ENCODE measurements around the gene ZNF331.

ZNF331 gene

GRCh38 chr19:53577968-53578367 is 40.0 kb downstream of the ZNF331 start:
- no peak for TF ChIP-seq CTCF (IDR thresholded peaks at IDR 0.05)

GRCh38 chr19:53579518-53579917 is 41.6 kb downstream of the ZNF331 start:
- TF ChIP-seq CTCF (IDR thresholded peaks at IDR 0.05): no peak

GRCh38 chr19:53580871-53581835 is 43.2 kb downstream of the ZNF331 start:
- no peak for TF ChIP-seq CTCF (IDR thresholded peaks at IDR 0.05)

- TF ChIP-seq CTCF (IDR thresholded peaks at IDR 0.05): no peak
Observed at GRCh38 chr19:53581871-53582279, 43.9 kb downstream of the ZNF331 start.

GRCh38 chr19:53583181-53583580 is 45.2 kb downstream of the ZNF331 start:
- TF ChIP-seq CTCF (IDR thresholded peaks at IDR 0.05): no peak

GRCh38 chr19:53586277-53586691 is 48.3 kb downstream of the ZNF331 start:
- TF ChIP-seq CTCF (IDR thresholded peaks at IDR 0.05): no peak

- TF ChIP-seq CTCF (IDR thresholded peaks at IDR 0.05): no peak
Observed at GRCh38 chr19:53594811-53595509, 57.0 kb downstream of the ZNF331 start.
